SK-N-SH treated with all-trans-retinoic acid at 6 μM for 48 hours (cell line): ENCODE results near the gene ZNF664.

Experiments
- CREB5 ChIP-seq: fragments of 250-450 bp; sonication (Bioruptor Pico); IDR thresholded peaks from 2 replicates; pipeline ENCODE4 v1.5.1; 2020; ENCODE audit warnings: low read depth, mild to moderate bottlenecking, moderate library complexity
- PATZ1 ChIP-seq: fragments of 250-450 bp; sonication (Bioruptor Pico); IDR thresholded peaks from 2 replicates; pipeline ENCODE4 v1.8.0; 2020; ENCODE audit warnings: mild to moderate bottlenecking, moderate library complexity, borderline replicate concordance
- TCF4 ChIP-seq: fragments of 250-450 bp; sonication (Bioruptor Pico); IDR thresholded peaks from 2 replicates; pipeline ENCODE4 v1.8.0; 2021; ENCODE audit warnings: mild to moderate bottlenecking, moderate library complexity, borderline replicate concordance
- TOX ChIP-seq: fragments of 250-450 bp; sonication (Bioruptor Pico); IDR thresholded peaks from 2 replicates; pipeline ENCODE4 v1.8.0; 2021; ENCODE audit warnings: mild to moderate bottlenecking, moderate library complexity, borderline replicate concordance
- ZFP3 ChIP-seq: fragments of 250-450 bp; sonication (Bioruptor Pico); IDR thresholded peaks from 2 replicates; pipeline ENCODE4 v1.5.0; 2020; ENCODE audit warnings: mild to moderate bottlenecking, moderate library complexity
- ZFP30 ChIP-seq: fragments of 450-650 bp; formaldehyde crosslinking; IDR thresholded peaks from 2 replicates; pipeline ENCODE4 v1.5.0; 2022; ENCODE audit warnings: mild to moderate bottlenecking, moderate library complexity
- ZNF565 ChIP-seq: fragments of 450-650 bp; formaldehyde crosslinking; conservative IDR thresholded peaks from 2 replicates; pipeline ENCODE4 v1.5.0; 2020; ENCODE audit warnings: low read depth, mild to moderate bottlenecking, moderate library complexity
- ZNF8 ChIP-seq: fragments of 450-650 bp; formaldehyde crosslinking; IDR thresholded peaks from 2 replicates; pipeline ENCODE4 v1.5.0; 2020; ENCODE audit warnings: mild to moderate bottlenecking, moderate library complexity

- TF ChIP-seq TOX (CRISPR knock-in tag) = no peak
- no peak for TF ChIP-seq PATZ1 (CRISPR knock-in tag)
- TF ChIP-seq ZFP3 (CRISPR knock-in tag) = no peak
- TF ChIP-seq ZNF8 (CRISPR knock-in tag) = no peak
- no peak for TF ChIP-seq ZNF565
- no peak for TF ChIP-seq CREB5
- TF ChIP-seq ZFP30 (CRISPR knock-in tag) = no peak
- TF ChIP-seq TCF4 (CRISPR knock-in tag) = no peak
Observed at GRCh38 chr12:124015494-124016461, 42.8 kb downstream of the ZNF664 start.
